Fibroblast of villous mesenchyme (primary cell): ENCODE measurements around the gene GRPEL2. TPM values are rescaled to one million over a fixed set of nuclear protein-coding genes. Genes with fewer than 3 reads are reported as not detected.

Source experiments
- DNase-seq: peaks from one replicate; pipeline ENCODE4 v3.0.0-alpha.2; 2010; ENCODE audit warnings: low read depth
- H3K4me3 ChIP-seq: 2 replicates; pipeline ENCODE4 v1.5.1; 2011; ENCODE audit warnings: low read depth, mild to moderate bottlenecking, low read length
- CTCF ChIP-seq: IDR thresholded peaks from 2 replicates; pipeline ENCODE4 v1.5.1; 2012; ENCODE audit warnings: low read depth, mild to moderate bottlenecking, low read length; ENCODE audit not compliant: insufficient read depth
- total RNA-seq: library from RNA; depleted of rRNA; stranded (reverse); fragments of >200 nt; gene quantifications from 2 replicates; pipeline ENCODE4 v1.2.3, GENCODE V29; 2012

GRPEL2 gene
- total RNA-seq, 1 donor, result 27.6 TPM

- H3K4me3 ChIP-seq, result no peak overlapping the region
- no peak for DNase-seq
- TF ChIP-seq CTCF, result no peak
These were observed 20.0 kb upstream of the GRPEL2 start for GRCh38 chr5:149325166-149325735.

- TF ChIP-seq CTCF, result no peak
- no peak for DNase-seq
- no peak overlapping the region for H3K4me3 ChIP-seq
These were observed 19.4 kb upstream of the GRPEL2 start for GRCh38 chr5:149325894-149326293.

GRCh38 chr5:149326611-149327010 is 18.7 kb upstream of the GRPEL2 start:
- TF ChIP-seq CTCF, result no peak
- H3K4me3 ChIP-seq, result no peak overlapping the region
- DNase-seq, result no peak

GRCh38 chr5:149328177-149328576 is 17.1 kb upstream of the GRPEL2 start:
- DNase-seq, result no peak
- TF ChIP-seq CTCF, result no peak
- H3K4me3 ChIP-seq, result no peak overlapping the region

GRCh38 chr5:149333711-149334443 is 11.4 kb upstream of the GRPEL2 start:
- no peak overlapping the region for H3K4me3 ChIP-seq
- TF ChIP-seq CTCF, result no peak
- peak; percentile 55 for DNase-seq

GRCh38 chr5:149337736-149338135 is 7.6 kb upstream of the GRPEL2 start:
- no peak for DNase-seq
- no peak for TF ChIP-seq CTCF
- no peak overlapping the region for H3K4me3 ChIP-seq

- DNase-seq, result no peak
These were observed 6.9 kb upstream of the GRPEL2 start for GRCh38 chr5:149338364-149338763.

More at GRCh38 chr5:149338364-149338763, 6.9 kb upstream of the GRPEL2 start:
- H3K4me3 ChIP-seq, result no peak overlapping the region
- TF ChIP-seq CTCF, result no peak
